GM12875 (cell line): Measurements from ENCODE around the gene GRAMD2A.

ENCODE experiments used
- H3K4me3 ChIP-seq: one replicate; pipeline ENCODE4 v1.5.1; 2011; ENCODE audit warnings: low read depth, low read length, control low read depth
- TF ChIP-seq, protein P1 (sequence below): IDR thresholded peaks from 2 replicates; pipeline ENCODE4 v1.5.1; 2011; ENCODE audit warnings: low read depth, mild to moderate bottlenecking, control low read depth, inconsistent platforms, low read length, moderate library complexity, borderline replicate concordance; ENCODE audit not compliant: insufficient read depth

GRAMD2A gene

DNA sequence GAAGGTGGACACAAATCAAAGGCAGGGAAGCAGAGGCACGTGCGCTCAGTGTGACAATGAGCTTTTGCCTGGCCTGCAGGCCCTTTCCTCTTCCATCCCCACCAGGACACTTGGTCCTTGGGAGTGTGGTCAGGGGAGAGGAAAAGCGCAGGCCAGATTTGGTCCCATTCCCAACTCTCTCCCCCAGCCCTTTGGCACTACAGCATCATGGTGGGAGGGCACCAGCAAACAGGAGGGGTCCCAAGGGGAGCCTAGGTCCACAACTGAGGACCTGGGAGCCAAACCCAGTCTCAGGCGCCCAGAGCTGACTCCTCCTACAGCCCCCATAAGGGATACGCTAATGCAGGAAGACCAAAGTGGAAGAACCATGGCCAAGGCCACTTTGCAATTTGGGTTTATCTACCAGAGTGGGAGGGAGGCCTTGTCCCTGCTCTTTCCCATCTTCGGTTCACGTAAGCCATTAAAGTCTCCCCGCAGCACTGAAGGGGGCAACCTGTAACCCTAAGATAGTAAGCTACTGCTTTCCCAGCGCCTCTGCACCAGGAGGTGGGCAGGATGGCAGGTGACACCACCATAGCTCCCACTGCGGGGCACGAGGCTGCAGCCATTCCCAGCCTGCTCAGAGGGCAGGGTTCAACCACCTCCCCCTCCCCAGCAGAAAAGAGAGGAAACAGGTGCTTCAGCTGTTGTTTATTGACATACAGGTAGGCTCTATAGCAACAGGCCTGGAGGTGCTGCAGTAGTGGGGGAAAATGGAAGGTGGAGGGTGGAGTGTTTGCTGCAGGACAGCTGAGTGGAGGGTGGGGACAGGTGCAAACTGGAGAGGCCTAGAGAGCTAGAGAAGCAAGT, 993 bp upstream of the GRAMD2A start:
- TF ChIP-seq, protein P1, sequence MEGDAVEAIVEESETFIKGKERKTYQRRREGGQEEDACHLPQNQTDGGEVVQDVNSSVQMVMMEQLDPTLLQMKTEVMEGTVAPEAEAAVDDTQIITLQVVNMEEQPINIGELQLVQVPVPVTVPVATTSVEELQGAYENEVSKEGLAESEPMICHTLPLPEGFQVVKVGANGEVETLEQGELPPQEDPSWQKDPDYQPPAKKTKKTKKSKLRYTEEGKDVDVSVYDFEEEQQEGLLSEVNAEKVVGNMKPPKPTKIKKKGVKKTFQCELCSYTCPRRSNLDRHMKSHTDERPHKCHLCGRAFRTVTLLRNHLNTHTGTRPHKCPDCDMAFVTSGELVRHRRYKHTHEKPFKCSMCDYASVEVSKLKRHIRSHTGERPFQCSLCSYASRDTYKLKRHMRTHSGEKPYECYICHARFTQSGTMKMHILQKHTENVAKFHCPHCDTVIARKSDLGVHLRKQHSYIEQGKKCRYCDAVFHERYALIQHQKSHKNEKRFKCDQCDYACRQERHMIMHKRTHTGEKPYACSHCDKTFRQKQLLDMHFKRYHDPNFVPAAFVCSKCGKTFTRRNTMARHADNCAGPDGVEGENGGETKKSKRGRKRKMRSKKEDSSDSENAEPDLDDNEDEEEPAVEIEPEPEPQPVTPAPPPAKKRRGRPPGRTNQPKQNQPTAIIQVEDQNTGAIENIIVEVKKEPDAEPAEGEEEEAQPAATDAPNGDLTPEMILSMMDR = no peak
- H3K4me3 ChIP-seq = no peak overlapping the region

GRCh38 chr15:72197041-72197459, 537 bp downstream of the GRAMD2A start:
- TF ChIP-seq, protein P1 = no peak
- no peak overlapping the region for H3K4me3 ChIP-seq

DNA sequence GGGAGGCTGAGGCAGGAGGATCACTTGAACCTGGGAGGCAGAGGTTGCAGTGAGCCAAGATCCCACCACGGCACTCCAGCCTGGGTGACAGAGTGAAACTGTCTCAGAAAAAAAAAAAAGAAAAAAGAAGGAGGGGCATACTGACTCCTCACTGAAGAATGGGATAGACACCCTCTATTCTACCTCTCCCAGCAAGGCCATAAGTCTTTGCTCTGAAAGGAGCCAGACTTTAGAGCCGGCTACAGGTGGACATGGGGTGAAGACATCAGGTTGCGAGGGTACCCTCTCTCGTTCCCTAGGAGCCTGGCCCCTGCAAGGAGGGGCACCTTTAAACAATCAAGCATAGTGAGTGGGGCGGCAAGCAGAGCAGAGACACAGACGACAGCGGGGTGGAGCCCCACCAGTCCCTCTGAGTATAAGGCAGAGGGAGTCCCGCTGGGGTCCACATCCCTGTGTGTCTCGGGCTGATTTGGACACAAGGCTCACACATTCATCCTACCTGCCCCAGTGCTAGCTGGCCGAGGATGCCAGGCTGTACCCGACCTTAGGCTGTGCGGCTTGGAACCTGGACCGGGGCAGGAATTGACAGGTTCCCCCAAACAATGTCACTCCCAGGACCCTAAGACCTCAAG, 1.1 kb downstream of the GRAMD2A start:
- no peak overlapping the region for H3K4me3 ChIP-seq
- TF ChIP-seq, protein P1 = no peak

GRCh38 chr15:72195101-72195511, 2.5 kb downstream of the GRAMD2A start:
- TF ChIP-seq, protein P1 = no peak
- H3K4me3 ChIP-seq = no peak overlapping the region

GRCh38 chr15:72193836-72194396, 3.7 kb downstream of the GRAMD2A start:
- no peak overlapping the region for H3K4me3 ChIP-seq
- TF ChIP-seq, protein P1 = no peak

DNA sequence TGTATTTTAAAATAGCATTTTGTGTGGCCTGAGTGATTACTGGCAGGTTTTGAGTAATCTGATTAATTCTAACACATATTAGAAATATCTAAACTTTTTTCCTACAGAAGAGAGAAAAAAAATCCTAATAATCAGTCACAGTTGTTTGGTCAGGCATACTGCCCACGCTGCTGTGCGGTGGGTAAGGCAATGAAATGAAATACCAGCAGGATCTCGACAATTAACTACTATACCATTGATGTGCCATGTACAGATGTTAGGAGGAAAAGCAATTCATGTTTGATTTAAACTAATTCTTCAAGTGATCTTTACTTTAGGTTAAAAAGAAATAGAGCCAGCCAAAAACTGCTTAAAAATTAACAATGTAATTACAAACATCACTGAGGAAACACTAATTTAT, 5.2 kb downstream of the GRAMD2A start:
- no peak overlapping the region for H3K4me3 ChIP-seq
- TF ChIP-seq, protein P1 = no peak
